Stimulated activated CD4-positive, alpha-beta T cell treated with anti-CD3 and anti-CD28 coated beads, TNF-alpha, amount 100 ng/mL, for 4 hours (primary cell): Measurements from ENCODE around the gene CD7.

Experiments
- DNase-seq, 3 experiments: peaks; one replicate each; pipeline ENCODE4 v3.0.0-alpha.2; 2020; ENCODE audit warnings: low read depth in 3 of 3

Gene CD7

DNA sequence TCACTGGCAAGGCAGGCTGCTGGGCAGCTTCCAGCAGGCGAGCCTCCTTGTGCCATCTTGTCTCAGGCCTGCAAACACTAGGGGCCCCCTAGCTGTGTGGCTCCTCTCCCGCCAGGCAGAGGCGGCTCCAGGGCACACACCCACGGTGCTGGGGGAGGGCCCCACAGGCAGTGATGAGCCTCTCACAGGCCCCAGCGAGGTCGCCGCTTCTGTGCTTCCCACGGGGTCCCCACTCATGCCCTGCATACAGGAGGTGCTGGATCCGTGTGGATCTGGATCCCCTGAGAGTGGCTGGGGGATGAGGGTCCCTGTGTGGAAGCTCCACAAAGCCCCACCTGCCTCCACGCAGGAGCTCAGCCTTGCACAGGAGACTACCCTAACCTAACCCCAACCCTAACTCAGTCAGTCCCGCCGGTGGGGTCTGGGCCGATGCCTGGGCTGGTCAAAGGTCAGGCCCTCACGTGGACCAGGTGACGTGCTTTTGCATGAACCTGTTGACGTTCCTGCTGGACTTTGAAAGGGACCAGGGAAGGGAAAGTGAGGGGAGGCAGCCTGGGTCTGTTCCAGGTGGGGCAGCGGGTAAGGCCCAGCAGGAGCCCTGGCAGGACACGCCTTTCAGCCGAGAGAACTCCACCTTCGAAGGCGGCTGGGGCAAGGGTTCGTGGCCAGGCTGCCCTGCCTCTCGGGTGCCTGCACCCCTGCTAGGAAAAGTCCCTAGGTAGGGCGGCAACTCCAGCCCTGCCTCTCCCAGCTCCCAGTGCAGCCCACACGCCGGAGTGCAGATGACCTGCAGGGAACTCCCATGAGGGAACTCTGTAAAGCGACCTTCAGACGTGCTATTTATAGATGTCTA lies 11.0 kb upstream of the CD7 start:
- no peak for DNase-seq

DNA sequence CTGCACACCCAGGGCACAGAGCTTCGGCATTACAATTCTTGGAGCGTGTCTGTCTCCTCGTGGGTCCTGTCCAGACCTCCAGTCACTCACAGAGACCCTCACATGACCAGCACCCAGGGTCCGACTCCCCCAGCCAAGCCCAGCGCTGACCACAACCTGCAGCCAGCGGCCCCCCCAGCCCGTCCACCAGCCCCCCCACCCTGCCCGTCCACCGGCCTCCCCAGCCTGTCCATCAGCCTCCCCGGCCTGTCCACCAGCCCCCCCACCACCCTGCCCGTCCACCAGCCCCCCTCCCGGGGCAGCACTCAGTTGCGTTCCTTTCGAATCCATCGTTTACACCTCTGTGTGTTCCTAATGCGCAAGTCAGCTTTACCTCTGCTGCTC lies 10.3 kb upstream of the CD7 start:
- DNase-seq, result no peak

DNA sequence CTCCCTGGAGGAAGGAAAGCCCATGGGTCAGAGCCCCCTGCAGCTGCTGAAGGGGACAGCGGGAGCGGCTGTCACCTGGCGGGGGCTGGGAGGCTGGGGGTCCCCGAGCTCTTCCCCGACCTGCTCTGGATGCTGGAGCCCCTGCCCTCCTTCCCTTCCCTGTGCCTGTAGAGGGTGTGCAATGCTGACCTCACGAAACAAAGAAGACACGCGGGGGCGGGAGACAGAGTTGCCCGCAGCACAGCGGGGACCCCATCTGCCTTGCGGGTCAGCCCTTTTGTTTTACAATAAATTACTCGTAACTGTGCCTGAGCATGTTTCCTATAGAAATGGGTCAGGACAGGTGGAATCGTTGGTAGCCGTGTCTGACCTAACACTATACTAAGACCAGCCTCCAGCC lies 9.9 kb upstream of the CD7 start:
- DNase-seq, result no peak

DNA sequence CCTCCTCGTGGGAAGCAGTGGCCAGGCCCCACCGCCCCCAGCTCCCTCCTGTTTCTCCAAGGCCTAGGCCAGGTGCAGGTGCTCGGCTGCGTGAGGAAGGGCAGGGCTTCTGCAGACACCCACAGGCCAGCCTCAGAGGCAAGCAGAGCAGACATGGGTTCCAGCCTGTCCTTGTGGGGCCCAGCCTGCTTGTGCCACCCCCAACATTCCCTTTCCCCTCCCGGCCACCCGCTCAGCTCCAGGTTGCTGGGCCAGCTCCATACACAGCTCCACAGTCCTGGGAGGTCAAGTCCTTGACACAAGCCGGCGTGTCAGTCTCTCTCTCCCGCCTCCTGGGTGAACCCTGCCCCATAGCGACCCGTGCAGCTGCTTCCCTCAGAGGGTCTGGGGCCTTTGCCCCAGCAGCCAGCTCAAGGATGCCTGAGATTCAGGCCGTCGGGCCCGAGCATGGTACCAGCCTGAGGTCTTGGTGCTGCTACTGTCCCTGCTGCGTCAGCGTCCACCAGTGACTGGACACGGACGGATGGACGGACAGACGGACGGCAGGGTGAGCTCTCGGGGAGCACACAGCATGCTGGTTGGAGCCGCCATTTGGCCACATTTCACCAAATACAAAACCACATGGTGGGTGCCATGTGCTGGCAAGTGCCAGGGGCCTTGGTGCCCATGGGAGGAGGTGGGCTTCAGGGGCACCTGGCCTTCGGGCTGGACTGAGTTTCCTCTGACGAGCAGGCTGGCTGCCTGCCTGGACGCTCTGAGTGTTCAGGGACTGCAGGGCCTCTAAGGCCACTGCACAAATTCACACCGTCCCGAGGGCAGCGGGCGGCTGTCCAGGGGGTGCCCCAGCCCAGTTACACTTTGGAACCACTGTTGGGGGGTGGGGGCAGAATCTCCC lies 8.1 kb upstream of the CD7 start:
- no peak for DNase-seq

DNA sequence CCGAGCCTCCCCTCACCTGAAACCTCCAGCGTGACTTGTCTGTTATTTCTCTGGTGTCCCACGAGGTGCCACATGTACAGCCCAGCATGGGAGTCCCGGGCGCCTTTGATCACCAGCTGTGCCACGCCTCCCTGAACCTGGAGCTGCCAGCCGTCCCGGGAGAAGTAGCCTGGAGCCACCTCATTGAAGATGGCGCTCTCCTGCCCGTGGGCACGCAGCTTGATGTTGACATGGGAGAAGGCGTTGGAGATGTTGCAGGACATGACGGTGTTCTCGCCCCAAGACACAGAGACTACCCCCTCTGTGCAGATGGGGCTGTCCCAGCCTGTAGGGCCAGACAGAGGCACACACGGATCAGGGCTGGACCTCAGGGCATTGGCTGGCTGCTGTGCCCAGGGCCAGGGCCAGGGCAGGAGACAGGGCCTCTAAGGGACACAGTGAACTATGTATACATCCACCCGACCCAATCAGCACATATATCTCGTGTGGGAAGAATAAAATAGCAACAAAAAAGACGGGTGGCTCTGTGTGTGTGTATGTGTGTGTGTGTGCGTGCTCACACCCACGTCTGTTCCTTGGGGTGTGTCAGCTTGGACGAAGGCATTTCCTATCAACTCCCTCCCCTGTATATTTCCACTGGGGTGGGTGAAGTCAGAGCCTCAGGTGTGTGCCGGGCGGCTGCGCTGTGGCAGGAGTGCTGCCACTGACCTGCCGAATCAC lies 7.3 kb upstream of the CD7 start:
- DNase-seq, result peak in 1 of 3 experiments; percentile 46

DNA sequence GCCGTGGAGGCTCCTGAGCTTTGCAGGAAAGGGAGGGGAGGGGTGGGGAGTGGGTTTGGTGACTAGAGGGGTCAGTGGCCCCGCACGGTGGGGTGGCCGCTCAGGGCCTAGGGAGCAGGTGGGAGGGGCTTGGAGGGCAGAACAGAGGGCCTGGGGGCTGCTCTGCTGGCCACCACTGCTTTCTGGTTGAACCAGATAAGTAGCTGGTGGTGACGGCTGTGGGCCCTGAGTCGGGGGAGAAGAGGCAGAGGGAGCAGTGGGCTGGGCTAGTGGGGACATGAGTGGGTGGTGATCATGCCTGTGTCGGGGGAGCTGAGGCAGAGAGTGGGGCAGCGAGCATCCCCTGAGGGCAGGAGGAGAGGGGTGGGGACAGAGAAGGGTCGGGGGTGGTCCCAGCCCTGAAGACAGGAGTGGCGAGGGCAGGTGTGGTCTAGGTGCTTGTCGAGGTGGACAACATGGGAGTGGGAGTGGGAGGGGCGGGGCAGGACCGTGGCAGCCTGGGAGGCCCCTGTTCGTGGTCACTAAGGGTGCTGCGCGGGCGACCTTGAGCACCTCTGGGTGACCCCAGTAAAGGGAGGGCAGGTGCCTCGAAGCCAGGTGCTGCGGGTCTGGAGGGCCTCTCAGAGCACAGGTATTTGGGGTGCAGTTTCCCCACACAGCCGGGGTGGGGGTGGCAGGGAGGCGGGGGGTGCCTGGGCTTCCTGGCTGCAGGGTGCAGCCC lies 6.3 kb upstream of the CD7 start:
- DNase-seq, result no peak

DNA sequence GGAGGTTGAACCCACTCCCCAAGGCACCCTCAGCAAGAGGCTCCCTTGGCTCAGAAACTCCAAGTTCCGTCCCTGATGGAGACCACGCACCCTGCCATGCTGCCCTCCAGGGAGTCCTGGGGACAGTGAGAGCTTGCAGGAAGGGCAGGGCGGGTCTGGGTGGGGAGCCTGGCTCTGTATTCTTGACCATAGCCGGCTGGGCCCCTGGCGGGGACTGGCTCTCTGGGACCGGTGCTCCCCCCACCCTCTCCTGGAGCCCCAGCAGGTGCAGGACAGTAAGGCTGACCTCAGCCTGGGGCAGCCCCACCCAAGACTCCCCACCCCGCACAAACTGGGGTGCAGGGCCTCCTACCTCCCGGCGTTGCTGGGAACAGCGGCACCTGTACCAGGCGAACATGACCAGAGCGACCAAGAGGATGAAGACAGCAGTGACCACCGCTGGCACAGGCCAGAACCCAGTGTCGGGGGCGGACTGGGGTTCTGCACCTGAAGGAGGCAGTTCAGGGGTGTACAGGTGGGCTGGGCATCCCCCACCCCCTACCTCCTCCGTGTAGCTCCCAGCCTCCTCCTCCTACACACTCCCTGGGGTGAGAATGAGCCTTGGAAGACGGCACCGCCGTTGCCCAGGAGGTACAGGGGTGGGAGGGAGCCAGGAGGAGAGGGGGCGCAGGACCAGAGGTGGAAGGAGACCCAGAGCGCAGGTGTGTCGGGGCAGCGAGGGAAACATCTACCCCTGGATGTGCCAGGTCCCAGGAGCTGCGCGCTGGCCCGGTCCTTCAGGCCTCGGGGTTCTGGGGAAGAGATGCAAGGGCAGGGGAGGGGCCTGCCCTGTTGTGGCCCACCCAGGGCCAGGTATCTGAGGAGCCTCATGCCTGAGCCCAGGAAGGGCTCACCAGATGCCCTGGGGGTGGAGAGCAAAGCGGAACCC lies 5.4 kb upstream of the CD7 start:
- DNase-seq, result no peak

DNA sequence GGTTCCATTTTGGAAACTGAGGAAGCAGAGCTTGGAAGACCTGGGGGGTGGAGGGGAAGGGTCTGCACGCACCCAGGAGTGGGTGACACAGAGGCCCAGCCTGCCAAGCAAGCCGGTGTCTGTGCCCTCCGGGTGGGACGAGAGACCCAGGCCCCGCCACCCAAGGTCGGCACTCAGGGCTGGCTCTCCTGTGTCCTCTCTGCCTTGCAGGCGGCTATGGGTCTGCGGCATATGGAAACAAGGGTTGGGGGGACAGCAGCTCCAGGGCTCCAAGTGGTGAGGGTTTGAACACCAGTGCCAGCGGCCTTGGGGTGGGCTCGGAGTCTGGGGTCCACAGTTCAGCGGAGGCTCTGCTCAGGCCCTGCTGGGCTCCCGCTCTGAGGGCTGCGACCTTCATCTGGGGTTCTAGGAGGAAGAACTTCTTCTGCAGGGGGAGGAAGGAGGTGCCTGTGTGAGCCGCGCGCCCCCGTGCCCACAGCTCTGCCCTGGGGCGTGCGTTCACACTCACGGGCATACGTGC lies 4.6 kb upstream of the CD7 start:
- no peak for DNase-seq

DNA sequence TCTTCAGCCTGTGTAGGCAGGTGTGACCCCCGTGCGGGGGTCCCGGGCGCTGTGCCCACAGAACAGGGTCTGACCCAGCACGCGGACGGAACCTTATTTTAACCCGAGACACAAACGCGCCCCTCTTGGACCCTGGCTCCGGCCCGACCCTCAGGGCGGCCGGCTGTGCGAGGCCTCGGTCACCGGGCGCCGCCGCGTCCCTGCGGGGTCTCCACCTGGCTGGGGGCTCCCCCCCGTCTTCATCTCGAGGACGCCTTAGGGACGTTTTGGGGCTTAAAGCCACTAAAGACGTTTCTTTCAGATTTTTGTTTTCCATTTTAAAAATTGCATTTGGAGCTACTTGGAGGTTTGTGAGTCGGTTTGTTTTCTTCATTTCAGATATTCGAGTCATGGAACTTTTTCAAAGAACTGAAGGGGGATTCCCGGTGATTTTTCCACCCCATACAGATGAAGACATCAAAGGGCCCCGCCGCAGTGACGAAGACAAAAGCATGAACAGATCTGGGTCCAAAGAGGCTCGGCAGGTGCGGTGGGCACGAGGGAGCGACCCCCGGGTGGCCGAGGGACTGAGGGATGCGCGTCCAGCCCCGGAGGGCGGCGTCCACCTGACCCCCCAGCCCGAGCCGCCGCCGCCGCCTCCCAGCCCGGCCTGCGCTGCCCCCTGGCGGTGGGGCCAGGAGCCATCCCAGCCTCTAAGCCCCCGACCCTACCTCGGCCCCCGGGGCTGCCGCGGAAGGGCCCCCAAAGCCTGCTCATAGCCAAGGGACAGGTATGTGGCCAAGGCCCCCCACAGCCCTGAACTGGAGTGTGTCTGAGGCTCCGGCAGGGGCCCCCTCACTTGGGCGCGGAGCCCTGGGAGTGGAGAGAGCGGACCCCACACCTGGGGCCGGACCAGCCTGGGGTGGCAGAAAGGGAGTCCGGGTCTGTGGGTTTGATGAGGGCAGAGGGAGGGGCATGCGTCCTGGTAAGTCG lies 3.8 kb upstream of the CD7 start:
- DNase-seq, result peak; percentile 64 to 78 (median 76)

DNA sequence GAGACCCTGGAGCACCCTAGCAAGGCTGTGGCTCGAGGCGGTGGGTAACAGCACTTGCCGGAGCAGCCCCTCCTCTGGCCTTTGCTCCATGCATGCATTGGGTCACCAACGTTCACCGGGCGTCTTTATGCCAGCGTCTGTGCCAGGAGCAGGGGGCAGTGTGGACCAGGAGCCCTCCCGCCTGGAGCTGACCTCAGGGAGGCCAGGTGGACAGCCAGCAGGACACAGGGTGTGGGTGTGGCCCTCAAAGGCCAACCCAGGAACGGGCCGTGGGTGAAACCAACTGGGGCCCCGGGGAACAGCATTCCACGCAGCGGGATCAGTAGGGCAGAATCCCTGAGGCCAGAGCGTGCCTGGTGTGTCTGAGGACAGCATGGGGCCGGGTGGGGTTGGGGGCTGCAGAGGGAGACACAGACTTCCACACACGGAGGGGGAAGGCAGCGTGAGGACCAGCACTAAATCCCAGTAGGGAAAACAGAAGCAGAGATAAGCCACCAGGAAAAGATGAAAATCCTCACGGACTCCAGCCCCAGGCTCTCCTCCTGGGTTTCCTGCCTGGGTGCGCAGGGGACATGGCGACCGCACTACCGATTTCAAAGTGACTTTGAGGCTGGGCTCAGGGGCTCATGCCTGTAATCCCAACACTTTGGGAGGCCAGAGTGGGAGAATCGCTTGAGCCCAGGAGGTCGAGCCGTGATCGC lies 2.9 kb upstream of the CD7 start:
- DNase-seq, result no peak

DNA sequence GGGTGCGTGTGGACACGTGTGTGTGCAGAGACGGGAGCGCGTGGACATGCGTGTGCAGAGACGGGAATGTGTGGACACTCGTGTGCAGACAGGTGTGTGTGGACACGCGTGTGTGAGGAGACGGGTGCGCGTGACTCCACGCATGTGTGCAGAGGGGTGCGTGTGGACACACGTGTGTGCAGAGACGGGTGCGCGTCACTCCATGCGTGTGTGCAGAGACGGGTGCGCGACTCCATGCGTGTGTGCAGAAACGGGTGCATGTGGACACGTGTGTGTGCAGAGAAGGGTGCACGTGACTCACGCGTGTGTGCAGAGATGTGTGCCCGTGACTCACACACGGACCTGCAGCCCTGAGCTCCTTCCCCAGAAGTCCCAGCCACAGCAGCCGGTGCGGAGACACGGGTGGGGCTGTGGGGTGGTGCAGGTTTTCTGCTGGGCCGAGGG lies 2.2 kb upstream of the CD7 start:
- DNase-seq, result no peak

DNA sequence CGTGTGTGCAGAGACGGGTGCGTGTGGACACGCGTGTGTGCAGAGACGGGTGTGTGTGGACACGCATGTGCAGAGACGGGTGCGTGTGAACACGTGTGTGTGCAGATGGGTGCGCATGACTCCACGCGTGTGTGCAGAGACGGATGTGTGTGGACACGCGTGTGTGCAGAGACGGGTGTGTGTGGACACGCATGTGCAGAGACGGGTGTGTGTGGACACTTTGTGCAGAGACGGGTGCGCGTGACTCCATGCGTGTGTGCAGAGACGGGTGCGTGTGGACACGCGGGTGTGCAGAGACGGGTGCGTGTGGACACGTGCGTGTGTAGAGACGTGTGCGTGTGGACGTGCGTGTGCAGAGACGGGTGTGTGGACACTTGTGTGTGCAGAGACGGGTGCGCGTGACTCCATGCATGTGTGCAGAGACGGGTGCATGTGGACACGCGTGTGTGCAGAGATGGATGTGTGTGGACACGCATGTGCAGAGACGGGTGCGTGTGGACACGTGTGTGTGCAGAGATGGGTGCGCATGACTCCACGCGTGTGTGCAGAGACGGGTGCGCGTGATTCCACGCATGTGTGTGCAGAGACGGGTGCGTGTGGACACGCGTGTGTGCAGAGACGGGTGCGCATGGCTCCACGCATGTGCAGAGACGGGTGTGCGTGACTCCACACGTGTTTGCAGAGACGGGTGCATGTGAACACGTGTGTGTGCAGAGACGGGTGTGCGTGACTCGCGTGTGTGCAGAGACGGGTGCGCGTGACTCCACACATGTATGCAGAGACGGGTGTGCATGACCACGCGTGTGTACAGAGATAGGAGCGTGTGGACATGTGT lies 1.6 kb upstream of the CD7 start:
- DNase-seq, result no peak

DNA sequence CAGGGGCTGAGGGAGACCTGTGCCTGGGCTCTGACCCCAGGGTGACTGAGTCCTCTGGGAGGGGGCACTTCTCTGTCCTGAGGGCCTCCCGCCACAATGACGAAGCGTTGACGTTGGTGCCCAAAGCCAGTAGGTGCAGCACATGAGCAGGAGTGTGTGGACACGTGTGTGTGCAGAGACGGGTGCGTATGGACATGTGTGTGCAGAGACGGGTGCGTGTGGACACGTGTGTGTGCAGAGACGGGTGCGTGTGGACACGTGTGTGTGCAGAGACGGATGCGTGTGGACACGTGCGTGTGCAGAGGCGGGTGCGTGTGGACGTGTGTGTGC lies 726 bp upstream of the CD7 start:
- no peak for DNase-seq

DNA sequence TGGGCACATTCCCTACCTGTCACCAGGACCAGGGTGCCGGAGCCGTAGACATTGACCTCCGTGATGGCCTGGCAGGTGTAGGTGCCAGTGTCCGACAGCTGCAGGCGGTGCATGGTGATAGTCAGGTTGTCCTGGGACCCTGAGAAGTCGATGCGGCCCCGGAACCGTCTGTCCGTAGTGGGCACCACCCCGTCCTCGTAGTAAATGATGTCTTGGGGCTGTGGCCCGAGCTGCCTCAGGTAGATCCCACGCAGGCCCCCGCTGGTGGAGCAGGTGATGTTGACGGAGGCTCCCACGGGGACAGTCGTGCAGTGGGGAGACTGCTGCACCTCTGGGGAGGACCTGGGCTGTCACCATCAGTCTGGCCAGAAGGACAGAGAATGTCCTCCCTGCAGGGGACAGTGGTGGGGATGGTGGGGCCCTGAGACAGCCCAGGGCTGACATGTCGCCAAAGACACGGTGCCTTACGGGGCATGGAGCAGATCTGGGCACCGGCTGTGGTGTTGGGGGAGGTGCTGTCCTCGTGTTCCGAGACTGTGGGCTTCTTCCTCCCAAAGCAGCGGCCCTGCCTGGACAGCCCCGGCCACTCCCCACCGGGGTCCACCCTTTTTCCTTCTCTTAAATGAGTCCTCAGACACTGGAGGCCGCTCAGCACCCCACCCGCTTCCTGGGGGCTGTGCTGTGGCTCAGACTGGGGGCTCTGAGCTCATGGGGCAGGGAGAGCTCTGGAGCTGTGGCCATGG lies 586 bp downstream of the CD7 start:
- DNase-seq, result no peak

DNA sequence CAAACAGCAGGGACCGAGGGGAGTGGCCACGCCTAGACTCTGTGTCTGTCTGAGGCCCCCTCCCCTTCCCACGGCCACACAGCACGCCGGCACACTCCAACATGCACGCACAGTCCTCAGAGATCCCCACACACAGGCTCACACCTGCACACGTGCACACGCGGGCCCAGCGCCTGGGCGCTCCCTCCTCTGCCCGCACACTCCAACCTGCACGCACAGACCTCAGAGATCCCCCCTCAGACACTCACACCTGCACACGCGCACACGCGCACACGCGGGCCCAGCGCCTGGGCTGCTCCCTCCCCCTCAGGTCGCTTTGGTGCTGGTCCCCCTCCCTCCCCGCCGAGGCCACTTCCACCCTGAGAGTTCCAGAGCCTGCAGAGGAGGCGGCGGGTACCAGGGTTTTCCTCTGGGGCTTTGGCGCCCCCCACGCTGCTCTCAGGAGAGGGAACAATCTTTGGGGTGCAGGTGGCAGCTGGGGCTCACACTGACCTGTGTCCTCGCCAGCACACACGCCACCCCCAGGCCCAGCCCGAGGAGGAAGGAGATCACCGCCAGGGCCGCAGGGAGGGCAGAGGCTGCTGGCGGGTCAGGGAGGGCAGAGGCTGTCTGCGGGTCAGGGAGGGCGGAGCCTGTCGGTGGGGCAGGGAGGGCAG lies 1.6 kb downstream of the CD7 start:
- DNase-seq, result no peak
